SK-N-MC (cell line): ENCODE results near the gene CAMKMT.

ENCODE experiments used
- DNase-seq: peaks from one replicate; pipeline ENCODE4 v3.0.0-alpha.2; 2011; ENCODE audit warnings: low read depth, low spot score
- H3K27ac ChIP-seq: fragments of 200-600 bp; sonication (generic); 2 replicates; pipeline ENCODE4 v1.5.1; 2016; ENCODE audit warnings: mixed run types
- H3K36me3 ChIP-seq: fragments of 200-600 bp; sonication (generic); 2 replicates; pipeline ENCODE4 v1.6.1; 2017; ENCODE audit warnings: antibody characterized with exemption, low read length, mixed read lengths; ENCODE audit not compliant: insufficient read depth
- H3K4me3 ChIP-seq: fragments of 200-600 bp; sonication (generic); 2 replicates; pipeline ENCODE4 v1.5.1; 2016
- H3K9ac ChIP-seq: fragments of 200-600 bp; sonication (generic); 2 replicates; pipeline ENCODE4 v1.8.0; 2017; ENCODE audit warnings: mixed run types, mixed read lengths; ENCODE audit not compliant: insufficient read length
- H3K9me3 ChIP-seq: fragments of 200-600 bp; sonication (generic); 2 replicates; pipeline ENCODE4 v1.6.1; 2017; ENCODE audit warnings: low read depth, mild to moderate bottlenecking, antibody characterized with exemption, low read length, moderate library complexity, mixed read lengths
- EZH2 ChIP-seq: fragments of 200-600 bp; sonication (generic); IDR thresholded peaks from one replicate; pipeline ENCODE4 v1.6.1; 2017; ENCODE audit warnings: antibody characterized with exemption
- FOXP2 ChIP-seq: optimal IDR thresholded peaks from 2 replicates; pipeline ENCODE3; 2011; ENCODE audit warnings: mild to moderate bottlenecking, moderate library complexity; ENCODE audit not compliant: insufficient read depth; ENCODE audit errors: extremely low read length, control extremely low read depth
- POLR2AphosphoS5 ChIP-seq: IDR thresholded peaks from 2 replicates; pipeline ENCODE4 v1.6.1; 2012; ENCODE audit warnings: mild to moderate bottlenecking, low read depth, low read length, borderline replicate concordance

The CAMKMT gene

GRCh38 chr2:44612276-44612675, 250.5 kb downstream of the CAMKMT start:
- no peak for TF ChIP-seq POLR2AphosphoS5
- no peak for TF ChIP-seq EZH2
- TF ChIP-seq FOXP2, result no peak
- no peak overlapping the region for H3K27ac ChIP-seq

GRCh38 chr2:44614940-44615339, 253.2 kb downstream of the CAMKMT start:
- Histone ChIP-seq H3K9me3 (no peaks in the 10 kb centered on the region), H3K9ac (no peak overlapping the region), H3K4me3 (no peak overlapping the region), H3K36me3 (no peaks in the 10 kb centered on the region), H3K27ac (no peak overlapping the region)
- DNase-seq, result no peak
- TF ChIP-seq FOXP2, result no peak
- no peak for TF ChIP-seq EZH2
- no peak for TF ChIP-seq POLR2AphosphoS5

More at GRCh38 chr2:44612276-44612675, 250.5 kb downstream of the CAMKMT start:
- no peak overlapping the region for H3K4me3 ChIP-seq
- no peak for DNase-seq
- H3K36me3 ChIP-seq, result no peaks in the 10 kb centered on the region
- H3K9me3 ChIP-seq, result no peaks in the 10 kb centered on the region
- H3K9ac ChIP-seq, result no peak overlapping the region

DNA sequence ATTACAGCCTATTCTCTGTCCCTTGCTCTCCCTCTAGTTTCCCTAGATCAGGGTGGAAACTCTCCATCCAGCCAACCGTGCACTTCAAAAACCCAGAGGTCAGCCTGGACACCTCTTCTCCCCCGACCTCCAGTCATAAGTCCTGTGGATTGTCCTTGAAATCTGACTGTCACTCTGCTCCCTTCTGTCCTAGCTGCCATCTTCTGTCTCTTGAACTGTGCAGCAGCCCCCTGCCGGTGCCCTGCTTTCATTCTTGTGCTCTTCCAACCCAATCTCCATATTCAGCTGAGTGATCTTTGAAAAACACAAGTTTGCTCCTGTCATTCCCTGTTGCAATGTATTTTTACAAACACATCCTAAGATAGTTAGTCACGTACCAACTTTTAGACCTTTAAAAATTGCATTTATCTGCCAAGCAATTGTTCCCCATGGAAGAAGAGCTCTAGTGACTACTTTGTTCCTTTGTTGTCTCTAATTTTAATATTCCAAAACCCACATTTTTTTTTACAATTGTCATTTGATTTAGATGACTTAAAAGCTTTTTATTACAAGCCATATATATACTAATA, 254.3 kb downstream of the CAMKMT start:
- Histone ChIP-seq H3K4me3 (no peak overlapping the region), H3K9ac (no peak overlapping the region), H3K36me3 (no peaks in the 10 kb centered on the region), H3K9me3 (no peaks in the 10 kb centered on the region), H3K27ac (no peak overlapping the region)
- TF ChIP-seq EZH2 (no peak), POLR2AphosphoS5 (no peak), FOXP2 (no peak)
- no peak for DNase-seq

GRCh38 chr2:44616667-44617155, 255.0 kb downstream of the CAMKMT start:
- no peak for TF ChIP-seq EZH2
- no peak for TF ChIP-seq FOXP2
- TF ChIP-seq POLR2AphosphoS5, result no peak
- H3K9ac ChIP-seq, result no peak overlapping the region
- no peak for DNase-seq
- H3K9me3 ChIP-seq, result no peaks in the 10 kb centered on the region
- H3K27ac ChIP-seq, result no peak overlapping the region
- H3K4me3 ChIP-seq, result no peak overlapping the region
- H3K36me3 ChIP-seq, result no peaks in the 10 kb centered on the region

GRCh38 chr2:44618251-44619023, 256.7 kb downstream of the CAMKMT start:
- H3K36me3 ChIP-seq, result no peaks in the 10 kb centered on the region
- H3K27ac ChIP-seq, result no peak overlapping the region
- H3K4me3 ChIP-seq, result no peak overlapping the region
- H3K9me3 ChIP-seq, result no peaks in the 10 kb centered on the region
- TF ChIP-seq FOXP2 (no peak), POLR2AphosphoS5 (no peak), EZH2 (no peak)
- DNase-seq, result no peak
- no peak overlapping the region for H3K9ac ChIP-seq

GRCh38 chr2:44620189-44620990, 258.6 kb downstream of the CAMKMT start:
- no peaks in the 10 kb centered on the region for H3K36me3 ChIP-seq
- TF ChIP-seq EZH2, result no peak
- no peak for TF ChIP-seq FOXP2
- TF ChIP-seq POLR2AphosphoS5, result no peak
- H3K9me3 ChIP-seq, result no peaks in the 10 kb centered on the region
- no peak overlapping the region for H3K9ac ChIP-seq
- H3K27ac ChIP-seq, result no peak overlapping the region
- H3K4me3 ChIP-seq, result no peak overlapping the region
- no peak for DNase-seq

DNA sequence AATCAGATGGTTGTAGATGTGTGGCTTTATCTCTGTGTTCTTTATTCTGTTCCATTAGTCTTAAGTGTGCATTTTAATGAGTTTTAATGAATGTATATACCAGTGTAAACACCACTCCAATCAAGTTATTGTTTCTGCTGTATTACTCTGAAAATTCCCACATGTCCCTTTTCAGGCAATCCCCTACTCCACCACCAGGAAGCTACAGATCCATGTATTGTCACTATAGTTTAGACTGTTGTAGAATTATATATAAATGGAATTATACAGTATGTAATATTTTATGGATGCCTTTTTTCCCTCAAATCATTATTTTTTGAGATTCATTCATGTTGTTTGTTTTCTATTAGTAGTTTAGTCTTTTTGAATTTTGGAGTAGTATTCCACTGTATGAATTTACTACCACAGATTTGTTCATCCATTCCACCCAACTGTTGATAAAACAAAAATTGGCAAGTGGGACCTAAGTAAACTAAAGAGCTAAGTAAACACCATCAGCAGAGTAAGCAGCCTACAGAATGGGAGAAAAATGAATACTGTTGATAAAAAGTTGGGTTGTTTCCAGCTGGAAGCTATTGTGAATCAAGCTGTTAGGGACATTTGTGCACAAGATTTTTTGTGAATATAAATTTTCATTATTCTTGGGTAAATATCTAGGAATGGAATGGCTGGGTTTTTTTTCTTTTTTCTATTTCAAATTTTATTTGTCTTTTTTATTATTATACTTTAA, 262.0 kb downstream of the CAMKMT start:
- TF ChIP-seq EZH2 (no peak), FOXP2 (no peak), POLR2AphosphoS5 (no peak)
- Histone ChIP-seq H3K9me3 (no peaks in the 10 kb centered on the region), H3K36me3 (no peaks in the 10 kb centered on the region), H3K4me3 (no peak overlapping the region), H3K9ac (no peak overlapping the region), H3K27ac (no peak overlapping the region)
- no peak for DNase-seq

DNA sequence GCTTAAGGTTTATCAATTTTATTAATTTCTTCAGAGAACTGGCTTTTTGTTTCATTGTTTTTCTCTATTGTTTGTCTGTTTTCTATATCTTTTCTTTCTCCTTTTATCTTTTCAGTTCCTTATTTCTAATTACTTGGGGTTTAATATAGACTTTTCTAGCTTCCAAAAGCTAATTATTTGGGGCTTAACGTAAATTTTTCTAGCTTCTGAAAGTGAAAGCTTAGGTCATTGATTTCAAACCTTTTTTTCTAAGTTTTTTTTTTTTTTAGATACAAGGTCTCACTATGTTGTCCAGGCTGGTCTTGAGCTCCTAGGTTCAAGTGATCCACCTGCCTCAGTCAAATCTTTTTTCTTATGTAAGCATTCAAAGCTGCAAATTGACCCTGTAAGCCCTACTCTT, 266.6 kb downstream of the CAMKMT start:
- Histone ChIP-seq H3K27ac (no peak overlapping the region), H3K9ac (no peak overlapping the region), H3K4me3 (no peak overlapping the region), H3K36me3 (no peaks in the 10 kb centered on the region), H3K9me3 (no peaks in the 10 kb centered on the region)
- DNase-seq, result no peak
- TF ChIP-seq EZH2 (no peak), FOXP2 (no peak), POLR2AphosphoS5 (no peak)
